UCSD-AML1 (cell line): ENCODE data around the gene MAP7.
"Not testable (repeated sequence)": the region's sequence is repeated elsewhere in the genome, so short reads cannot be mapped to it uniquely, and the experiment has no call there.

Experiments used
- DNase-seq: peaks from one replicate; lab custom pipeline; 2025; ENCODE audit not compliant: unreplicated experiment; lab: John Stamatoyannopoulos, UW

The MAP7 gene

GRCh38 chr6:136471922-136472321 lies 78.3 kb downstream of the MAP7 start:
- DNase-seq, result no peak

- DNase-seq, result no peak
Measured at GRCh38 chr6:136471372-136471771, 78.8 kb downstream of the MAP7 start.

GRCh38 chr6:136470044-136470443 lies 80.2 kb downstream of the MAP7 start:
- no peak for DNase-seq

- DNase-seq, result no peak
Measured at GRCh38 chr6:136469154-136469553, 81.1 kb downstream of the MAP7 start.

GRCh38 chr6:136468711-136469110 lies 81.5 kb downstream of the MAP7 start:
- no peak for DNase-seq

GRCh38 chr6:136467186-136467585 lies 83.0 kb downstream of the MAP7 start:
- no peak for DNase-seq

GRCh38 chr6:136466777-136467176 lies 83.4 kb downstream of the MAP7 start:
- no peak for DNase-seq

GRCh38 chr6:136465766-136466303 lies 84.4 kb downstream of the MAP7 start:
- no peak for DNase-seq

GRCh38 chr6:136464874-136465273 lies 85.3 kb downstream of the MAP7 start:
- DNase-seq, result no peak

- no peak for DNase-seq
Measured at GRCh38 chr6:136464148-136464547, 86.1 kb downstream of the MAP7 start.

- peak; percentile 10 for DNase-seq
Measured at GRCh38 chr6:136463743-136464142, 86.5 kb downstream of the MAP7 start.

- no peak for DNase-seq
Measured at GRCh38 chr6:136446579-136447187, 103.5 kb downstream of the MAP7 start.

GRCh38 chr6:136446145-136446544 lies 104.1 kb downstream of the MAP7 start:
- DNase-seq, result no peak

GRCh38 chr6:136445063-136445462 lies 105.2 kb downstream of the MAP7 start:
- no peak for DNase-seq

GRCh38 chr6:136440203-136440602 lies 110.0 kb downstream of the MAP7 start:
- no peak for DNase-seq

GRCh38 chr6:136439514-136440190 lies 110.6 kb downstream of the MAP7 start:
- DNase-seq, result no peak

- DNase-seq, result no peak
Measured at GRCh38 chr6:136438441-136438840, 111.8 kb downstream of the MAP7 start.

GRCh38 chr6:136437246-136437645 lies 113.0 kb downstream of the MAP7 start:
- no peak for DNase-seq

GRCh38 chr6:136435101-136435500 lies 115.1 kb downstream of the MAP7 start:
- DNase-seq, result no peak

GRCh38 chr6:136431306-136431705 lies 118.9 kb downstream of the MAP7 start:
- DNase-seq, result not testable (repeated sequence)

GRCh38 chr6:136429264-136430065 lies 120.8 kb downstream of the MAP7 start:
- no peak for DNase-seq

- DNase-seq, result no peak
Measured at GRCh38 chr6:136427378-136427717, 122.9 kb downstream of the MAP7 start.
